HG02938 (cell line): ENCODE results near the gene ABHD17A.

Experiments used
- ATAC-seq: cut with Tn5 transposase; IDR thresholded peaks from one replicate; pipeline ENCODE4 v1.9.1; 2021; ENCODE audit warnings: mild to moderate bottlenecking, moderate library complexity; ENCODE audit not compliant: unreplicated experiment

Gene ABHD17A

DNA sequence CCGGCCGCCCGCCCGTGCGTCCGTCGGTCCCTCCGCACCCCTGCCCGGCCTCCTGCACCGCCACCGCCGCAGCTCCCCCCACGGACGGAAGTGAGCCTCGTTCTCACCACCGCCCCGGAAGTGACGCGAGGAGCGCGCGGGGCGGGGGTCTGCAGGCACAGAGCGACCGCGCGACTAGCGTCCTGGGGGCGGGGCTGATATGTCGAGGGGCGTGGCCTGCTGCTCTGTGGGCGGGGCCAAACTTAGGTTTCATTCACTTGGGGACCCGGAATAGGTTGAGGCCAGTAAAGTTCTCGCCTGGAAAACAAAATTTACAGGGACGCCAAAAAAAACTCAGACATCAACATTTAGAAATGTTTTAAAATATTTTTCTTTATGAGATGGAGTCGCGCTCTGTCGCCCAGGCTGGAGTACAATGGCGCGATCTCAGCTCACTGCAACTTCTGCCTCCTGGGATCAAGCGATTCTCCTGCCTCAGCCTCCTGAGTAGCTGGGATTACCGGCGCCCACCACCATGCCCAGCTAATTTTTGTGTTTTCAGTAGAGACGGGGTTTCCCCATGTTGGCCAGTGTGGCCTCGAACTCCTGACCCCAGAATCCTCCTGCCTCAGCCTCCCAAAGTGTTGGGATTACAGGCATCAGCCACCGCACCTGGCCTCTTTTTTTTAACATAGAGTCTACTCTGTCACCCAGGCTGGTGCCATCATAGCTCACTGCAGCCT, at the start of gene ABHD17A:
TSS of gene ABHD17A (minus strand) at position 99 of the 722 bp plus-strand sequence. CDS start 3,930 bp downstream, outside the sequence.
- ATAC-seq: peak; percentile 64

DNA sequence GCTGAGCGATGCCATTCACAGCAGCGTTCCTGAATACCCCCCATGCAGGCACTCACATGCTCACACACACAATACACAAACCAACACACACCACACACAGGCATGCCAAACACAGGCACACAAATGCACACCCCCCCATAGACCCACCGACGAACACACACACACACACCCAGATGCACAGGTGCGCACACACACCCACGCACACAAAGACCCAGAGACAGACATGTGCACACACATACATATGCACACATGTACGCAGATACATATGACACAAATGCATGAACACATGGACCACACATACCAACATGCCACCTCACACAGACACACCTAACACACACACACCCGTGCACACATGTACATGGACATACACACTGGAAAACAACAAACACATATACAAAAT, 48.6 kb upstream of the ABHD17A start:
- ATAC-seq: no peak

DNA sequence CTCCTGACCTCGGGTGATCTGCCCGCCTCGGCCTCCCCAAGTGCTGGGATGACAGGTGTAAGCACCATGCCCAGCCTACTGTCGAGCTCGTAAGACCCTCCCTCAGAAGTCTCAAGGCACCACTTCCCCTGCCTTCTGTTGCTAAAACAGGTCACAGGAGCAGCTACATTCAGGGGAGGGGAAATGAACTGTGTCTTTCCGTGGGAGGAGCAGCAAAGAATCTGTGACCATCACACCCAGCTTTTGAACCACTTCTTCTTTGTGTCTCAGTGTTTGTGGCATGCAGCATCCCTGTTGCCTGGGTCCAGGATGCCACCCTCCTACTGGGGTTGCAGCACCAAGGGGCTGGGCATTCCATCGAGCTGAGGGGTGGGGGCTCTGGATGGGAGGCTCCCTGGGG, 47.9 kb upstream of the ABHD17A start:
- no peak for ATAC-seq

DNA sequence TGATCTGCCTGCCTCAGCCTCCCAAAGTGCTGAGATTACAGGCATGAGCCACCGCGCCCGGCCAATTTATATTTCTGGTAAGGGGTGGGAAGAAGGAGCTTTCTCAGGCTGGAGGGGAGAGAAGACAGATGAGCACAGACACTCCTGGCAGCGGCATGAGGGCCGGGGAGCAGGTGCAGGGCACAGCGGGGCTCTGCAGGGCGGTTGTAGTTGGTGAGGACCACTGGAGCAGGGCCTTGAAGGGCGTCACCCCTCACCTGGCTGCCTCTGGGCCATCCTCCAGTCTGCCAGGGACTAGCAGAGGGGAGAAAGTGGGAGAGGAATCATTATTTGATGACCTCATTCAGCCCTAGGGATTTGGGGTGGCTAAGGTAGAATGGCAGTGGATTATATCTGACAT, 47.1 kb upstream of the ABHD17A start:
- no peak for ATAC-seq

DNA sequence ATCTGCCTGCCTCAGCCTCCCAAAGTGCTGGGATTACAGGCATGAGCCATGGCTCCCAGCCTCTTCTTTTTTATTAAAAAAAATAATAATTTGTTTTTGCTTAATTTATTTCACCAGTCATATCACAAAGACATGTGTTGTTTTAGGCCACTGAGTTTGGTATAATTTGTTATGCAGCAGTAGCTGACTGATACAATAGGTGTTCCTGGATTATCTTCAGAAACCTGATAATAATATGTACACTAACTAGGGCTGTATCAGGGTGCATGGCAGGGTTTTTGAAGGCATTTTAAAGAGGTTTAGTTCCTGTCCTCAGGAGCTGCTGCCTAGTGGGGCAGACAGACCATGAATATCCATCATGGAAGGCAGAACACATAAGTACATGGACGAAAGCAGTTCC, 46.1 kb upstream of the ABHD17A start:
- no peak for ATAC-seq

DNA sequence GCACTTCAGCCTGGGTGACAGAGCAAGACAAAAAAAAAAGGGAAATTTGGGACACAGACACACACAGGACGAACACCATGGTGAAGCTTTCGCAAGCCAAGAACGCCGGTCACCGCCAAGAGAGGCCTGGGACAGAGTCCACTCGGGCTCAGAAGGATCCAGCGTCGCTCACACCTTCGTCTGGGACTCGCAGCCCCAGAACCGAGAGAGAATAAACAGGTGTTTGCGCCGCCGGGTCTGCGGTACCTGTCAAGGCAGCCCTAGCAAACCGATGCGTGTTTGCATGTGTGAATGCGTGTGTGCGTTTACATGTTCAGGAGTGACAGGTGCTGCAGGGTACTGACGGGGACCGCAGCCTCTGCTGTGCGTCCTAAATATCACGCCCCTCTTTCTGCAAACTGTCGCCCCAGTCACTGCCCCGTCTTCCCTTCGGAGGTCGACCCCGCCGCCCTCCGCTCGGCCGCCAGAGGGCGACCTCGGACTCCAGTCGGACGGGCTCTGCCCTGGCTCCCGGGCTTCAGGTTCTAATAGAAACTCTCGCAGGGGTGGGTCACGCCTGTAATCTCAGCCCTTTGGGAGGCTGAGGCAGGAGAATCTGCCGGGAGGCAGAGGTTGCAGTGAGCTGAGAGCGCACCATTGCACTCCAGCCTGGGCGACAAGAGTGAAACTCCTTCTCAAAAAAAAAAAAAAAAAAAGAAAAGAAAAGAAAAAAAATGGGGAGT, 43.9 kb upstream of the ABHD17A start:
- peak; percentile 58 for ATAC-seq

DNA sequence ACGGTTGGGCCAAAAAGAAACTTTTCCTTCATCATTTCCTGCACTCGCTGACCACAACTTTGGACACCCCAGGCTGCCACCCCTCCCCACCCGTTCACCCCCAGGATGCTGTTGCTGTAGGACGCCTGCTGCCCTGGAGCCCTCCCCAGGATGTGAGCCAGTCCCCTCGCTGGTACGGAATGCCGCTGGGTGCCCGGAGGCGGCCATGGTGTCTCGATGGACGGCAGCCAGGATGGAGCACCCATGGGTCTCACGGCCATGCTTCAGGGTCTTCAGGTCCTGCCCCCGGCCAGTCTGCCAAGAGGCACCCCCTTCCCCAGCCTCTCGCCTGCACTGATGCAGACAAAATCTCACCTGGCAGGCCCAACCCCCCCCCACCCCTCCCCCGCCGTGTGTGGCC, 40.2 kb upstream of the ABHD17A start:
- ATAC-seq: no peak

DNA sequence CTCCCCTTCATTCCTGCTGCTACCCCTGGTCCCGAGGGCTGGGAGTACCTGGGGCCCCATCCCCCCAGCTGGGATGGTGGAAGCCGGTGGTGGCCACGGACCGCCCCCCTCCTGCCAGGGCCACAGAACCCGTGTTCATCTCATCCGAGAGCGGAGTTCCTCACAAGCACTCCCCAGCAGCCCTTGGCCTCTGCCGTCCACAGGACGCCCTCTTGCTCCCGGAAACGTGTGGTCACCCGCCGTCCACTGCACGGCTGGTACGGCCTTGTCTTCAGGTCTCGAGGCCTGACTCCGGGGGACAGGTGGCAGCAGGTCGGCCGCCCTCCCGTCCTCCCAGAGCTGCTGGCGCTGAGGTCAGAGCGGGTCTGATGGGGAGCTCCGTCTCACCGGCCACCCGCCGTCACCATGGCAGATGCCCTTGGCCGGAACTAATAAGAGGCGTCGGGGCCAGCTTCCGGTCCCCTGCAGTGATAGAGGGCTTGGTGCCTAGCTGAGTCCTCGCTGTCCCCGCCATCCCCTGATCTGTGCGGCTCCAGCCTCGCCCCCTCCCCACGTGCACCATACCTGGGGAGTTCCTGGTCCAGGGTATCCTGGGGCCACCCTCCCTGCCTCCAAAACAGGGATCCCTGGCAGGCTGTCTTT, 39.1 kb upstream of the ABHD17A start:
- ATAC-seq: no peak

DNA sequence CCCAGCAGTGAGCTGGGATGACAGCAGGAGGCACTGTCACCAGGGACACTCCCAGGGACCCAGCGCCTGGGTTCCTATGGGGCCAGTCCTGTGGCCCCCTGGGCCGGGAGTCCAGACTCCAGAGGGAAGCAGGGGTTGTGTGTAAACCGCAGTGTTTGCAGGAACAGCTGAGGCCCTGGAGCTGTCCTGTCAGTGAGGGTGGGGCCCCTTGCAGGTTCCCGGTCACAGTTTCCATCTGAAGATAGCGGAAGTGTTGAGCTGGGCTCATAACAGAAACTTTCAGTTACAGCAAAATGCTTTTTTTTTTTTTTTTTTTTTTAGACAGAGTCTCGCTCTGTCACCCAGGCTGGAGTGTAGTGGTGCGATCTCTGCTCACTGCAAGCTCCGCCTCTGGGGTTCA, 38.0 kb upstream of the ABHD17A start:
- no peak for ATAC-seq

DNA sequence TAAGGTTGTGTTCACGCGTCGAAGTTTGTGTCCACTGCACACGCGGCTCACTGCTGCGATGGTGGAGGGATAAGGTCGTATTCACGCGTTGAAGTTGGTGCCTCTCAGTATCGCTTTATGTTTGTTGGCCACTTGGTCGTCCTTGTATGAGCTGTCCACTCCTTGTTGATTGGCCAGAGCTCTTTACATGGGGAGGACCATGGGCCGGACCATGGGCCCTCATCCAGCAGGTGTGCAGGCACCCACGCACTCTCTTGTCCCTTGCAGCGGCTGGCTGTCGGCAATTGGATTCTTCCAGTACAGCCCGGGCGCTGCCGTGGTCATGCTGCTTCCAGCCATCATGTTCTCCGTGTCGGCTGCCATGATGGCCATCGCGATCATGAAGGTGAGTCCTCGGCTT, 37.5 kb upstream of the ABHD17A start:
- no peak for ATAC-seq

DNA sequence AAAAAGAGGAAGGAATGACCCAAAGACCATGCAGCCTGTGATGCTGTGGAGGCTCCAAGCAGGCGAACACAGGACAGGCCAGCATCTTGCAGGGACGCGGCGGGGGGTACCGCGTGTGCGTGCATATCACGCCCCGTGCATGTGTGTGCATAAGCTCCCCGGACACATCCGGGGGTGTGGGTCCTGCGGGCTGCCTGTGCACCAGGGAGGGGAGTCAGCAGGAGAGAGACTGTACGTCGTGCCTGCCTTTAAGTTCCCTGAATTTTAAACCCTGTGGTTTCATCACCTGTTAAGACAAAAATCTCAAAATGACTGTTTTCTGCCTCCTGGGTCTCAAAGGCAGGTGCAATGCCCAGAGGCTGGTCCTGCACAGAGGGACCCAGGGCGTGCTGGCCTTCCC, 36.5 kb upstream of the ABHD17A start:
- no peak for ATAC-seq

DNA sequence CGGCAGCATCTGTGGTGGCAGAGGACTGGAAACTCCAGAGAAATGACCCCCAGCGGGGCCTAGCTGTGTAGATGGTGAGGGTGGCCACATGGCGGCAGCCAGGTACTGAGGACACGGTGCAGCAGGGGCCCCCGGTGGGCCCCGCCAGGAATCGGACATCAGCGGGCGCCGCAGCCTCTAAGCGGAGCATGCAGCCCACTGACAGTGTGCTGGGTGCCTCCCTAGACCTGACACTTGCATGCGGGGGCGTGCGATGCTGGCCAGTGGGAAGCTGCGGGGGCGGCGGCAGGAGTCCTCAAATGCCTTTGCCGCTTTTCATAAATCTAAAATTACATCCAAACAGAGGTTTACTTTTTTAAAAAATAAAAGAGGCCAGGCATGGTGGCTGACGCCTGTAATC, 36.0 kb upstream of the ABHD17A start:
- ATAC-seq: no peak

DNA sequence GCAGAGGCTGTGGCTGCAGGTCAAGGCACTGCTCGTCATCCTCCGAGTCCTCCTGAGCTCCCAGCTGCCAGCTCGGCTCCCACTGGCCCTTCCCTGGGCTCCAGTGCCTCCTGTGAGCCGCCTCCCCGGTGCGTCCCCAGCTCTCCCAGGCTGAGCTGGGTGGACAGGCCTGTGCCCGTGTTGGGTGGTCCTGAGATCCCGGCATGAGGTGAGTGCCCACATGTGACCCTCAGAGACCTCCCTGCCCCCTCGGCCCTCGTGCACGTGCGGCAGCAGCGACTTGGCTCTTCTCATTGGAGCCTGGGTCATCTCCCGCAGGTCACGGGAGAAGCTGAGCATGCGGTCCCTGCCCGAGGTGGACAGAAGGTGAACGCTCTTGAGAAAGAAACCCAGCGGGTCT, 35.3 kb upstream of the ABHD17A start:
- no peak for ATAC-seq

DNA sequence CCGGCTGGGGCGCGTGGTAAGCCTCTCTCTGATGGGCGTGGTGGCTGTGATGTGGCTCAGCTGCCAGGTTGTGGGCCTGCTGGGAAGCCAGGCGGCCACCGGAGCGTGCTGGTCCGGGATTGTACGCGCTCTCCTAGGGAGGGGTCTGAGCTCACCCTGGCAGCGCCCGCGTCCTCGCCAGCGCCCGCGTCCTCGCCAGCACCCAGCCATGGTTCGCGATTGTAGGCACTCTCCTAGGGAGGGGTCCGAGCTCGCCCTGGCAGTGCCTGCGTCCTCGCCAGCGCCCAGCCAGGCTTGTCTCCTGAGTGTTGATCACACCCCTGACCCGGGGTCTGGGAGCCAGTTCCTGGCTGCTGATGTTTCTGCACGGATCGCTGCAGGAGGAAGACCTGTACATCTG, 33.7 kb upstream of the ABHD17A start:
- no peak for ATAC-seq

DNA sequence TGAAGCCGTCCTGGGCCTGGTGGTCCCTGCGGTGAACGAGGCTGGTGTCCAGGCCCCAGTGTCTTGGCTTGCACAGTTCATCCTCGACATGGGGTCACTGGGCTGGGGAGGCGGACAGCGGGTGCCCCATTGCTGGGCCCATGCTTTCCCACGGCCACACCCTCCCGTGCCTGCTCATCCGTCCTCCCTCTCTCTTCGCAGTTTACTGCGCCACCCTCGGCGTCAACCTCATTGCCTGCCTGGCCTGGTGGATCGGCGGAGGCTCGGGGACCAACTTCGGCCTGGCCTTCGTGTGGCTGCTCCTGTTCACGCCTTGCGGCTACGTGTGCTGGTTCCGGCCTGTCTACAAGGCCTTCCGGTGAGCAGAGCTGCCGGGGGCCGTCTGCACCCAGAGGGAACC, 32.6 kb upstream of the ABHD17A start:
- ATAC-seq: no peak

DNA sequence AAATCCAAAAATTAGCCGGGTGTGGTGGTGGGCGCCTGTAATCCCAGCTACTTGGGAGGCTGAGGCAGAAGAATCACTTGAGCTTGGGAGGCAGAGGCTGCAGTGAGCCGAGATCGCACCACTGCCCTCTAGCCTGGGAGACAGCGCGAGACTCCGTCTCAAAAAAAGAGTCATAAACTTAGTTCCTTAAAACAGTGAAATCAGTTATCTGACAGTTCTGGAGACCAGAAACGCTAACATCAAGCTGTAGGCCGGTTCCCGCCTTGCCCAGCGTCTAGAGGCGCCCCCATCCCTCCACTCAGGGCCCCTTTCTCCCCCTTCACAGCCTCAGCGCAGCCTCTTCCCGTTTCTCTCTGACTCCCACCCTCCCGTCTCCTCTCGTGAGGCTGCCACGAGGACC, 31.9 kb upstream of the ABHD17A start:
- ATAC-seq: no peak

DNA sequence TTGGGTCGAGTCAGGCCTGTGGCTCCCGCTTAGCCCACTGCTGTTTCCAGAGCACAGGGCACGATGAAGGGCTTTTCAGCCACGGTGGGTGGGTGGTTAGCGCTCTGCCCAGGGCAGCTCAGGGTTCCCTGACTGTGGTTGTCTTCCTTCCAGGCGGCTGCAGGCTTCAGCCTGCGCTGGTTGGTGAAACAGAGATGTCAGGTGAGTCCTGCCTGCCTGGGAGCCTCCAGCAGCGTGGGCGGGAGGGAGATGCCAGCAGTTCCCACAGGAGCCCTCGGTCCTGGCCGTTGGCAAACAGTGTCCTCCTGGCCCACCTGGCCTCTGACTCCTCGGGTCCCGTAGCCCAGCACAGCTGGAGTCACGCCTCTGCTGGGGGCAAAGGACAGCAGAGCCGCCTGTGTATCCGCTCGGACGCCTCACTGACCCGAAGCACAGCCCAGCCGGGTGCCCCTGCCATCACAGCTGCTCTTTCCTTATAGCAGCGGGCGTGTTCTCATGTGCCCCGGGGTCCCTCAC, 29.6 kb upstream of the ABHD17A start:
- no peak for ATAC-seq

DNA sequence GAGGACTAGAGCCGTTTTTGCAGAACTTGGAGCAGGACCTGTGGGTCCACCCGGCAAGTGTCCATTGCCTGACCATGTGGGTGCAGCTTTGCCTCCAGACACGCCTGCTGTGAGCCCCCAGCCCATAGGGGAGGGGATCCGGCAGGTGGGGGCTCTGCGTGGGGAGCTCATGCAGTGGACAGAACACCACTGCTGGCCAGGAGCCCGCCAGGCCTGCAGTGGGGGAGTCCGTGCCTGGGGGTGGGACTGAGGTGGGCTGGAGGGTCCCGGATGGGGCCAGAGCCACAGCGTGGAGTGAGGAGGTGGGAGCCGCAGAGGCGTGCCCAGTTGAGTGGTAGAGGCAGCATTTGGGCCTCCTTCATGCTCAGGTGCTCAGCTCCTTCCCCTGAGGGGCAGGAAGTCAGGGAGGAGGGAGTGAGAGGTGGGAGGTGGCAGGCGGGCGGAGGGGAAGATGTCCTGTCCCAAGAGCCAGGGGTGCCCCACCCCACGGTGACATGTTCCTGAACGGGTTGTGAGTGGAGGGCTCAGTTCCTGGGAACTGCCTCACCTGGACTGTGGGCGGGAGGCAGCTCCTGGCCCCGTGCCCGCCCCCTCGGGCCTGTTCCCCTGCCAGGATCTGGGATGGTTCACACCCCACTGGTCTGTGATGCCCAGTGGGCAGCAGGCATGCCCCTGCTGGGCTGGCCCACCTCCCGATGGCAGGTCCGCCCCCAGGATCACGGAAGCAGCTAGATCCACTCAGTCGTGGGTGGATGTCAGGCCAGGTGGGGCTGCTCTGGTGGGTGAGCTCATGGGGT, 28.7 kb upstream of the ABHD17A start:
- no peak for ATAC-seq

DNA sequence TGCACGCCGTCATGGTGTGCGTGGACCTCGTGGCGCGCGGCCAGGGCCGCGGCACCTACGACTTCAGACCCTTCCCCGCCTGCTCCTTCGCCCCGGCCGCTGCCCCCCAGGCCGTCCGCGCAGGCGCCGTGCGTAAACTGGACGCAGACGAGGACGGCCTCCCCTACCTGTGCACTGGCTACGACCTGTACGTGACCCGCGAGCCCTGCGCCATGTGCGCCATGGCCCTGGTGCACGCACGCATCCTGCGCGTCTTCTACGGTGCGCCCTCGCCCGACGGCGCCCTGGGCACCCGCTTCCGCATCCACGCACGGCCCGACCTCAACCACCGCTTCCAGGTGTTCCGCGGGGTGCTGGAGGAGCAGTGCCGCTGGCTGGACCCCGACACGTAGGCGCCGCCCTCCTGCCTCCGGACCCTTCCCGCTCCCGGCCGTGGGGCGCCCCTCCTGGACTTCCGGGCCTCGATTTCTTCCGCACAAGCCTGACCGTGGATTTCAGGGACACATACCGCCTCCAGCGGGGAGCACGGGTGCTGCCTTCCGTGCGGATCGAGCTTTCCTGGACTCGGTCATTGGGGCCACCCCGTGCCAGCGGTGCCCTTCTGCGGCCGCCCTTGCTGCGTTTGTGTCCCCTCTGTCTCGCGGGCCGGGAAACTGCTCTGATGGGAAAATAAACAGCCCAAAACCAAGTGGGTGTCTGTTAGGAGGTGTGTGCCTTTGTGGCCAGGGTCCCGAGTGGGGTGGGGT, 27.6 kb upstream of the ABHD17A start:
- no peak for ATAC-seq

DNA sequence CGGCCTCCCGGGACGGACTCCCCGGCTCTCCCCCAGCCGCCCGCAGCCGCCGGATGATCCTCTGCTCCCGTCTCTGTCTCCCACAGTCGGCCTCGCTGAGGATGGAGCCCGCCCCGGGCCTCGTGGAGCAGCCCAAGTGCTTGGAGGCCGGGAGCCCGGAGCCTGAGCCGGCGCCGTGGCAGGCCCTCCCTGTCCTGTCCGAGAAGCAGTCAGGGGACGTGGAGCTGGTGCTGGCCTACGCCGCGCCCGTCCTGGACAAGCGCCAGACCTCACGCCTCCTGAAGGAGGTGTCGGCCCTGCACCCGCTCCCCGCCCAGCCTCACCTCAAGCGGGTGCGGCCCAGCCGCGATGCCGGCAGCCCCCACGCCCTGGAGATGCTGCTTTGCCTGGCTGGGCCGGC, 26.7 kb upstream of the ABHD17A start:
- no peak for ATAC-seq
